CD4-positive, CD25-positive, alpha-beta regulatory T cell (primary cell): ENCODE results near the gene DNAH14. TPM values are rescaled to one million over a fixed set of nuclear protein-coding genes. Genes with fewer than 3 reads are reported as not detected.

ENCODE experiments used
- ATAC-seq, 2 donors: fragments of 150-1000 bp; cut with Tn5 transposase; one replicate each; pipeline ENCODE4 v1.10.0; 2021; ENCODE audit warnings: low read depth in 2 of 2, moderate number of reproducible peaks in 2 of 2, moderate library complexity in 1 of 2
- DNase-seq, 3 donors: peaks; one replicate each; pipeline versions ENCODE4 v3.0.0 to v3.0.0-alpha.2; 2012 to 2022; ENCODE audit warnings: mixed read lengths in 1 of 3
- H3K27ac ChIP-seq: one replicate; pipeline ENCODE4 v1.7.0; 2013; ENCODE audit warnings: mild to moderate bottlenecking, low read length; ENCODE audit not compliant: insufficient read depth, poor library complexity, severe bottlenecking
- H3K27me3 ChIP-seq: one replicate; pipeline ENCODE4 v1.7.0; 2013; ENCODE audit warnings: low read length; ENCODE audit not compliant: control insufficient read depth, insufficient read depth
- H3K36me3 ChIP-seq: one replicate; pipeline ENCODE4 v1.7.0; 2013; ENCODE audit warnings: mild to moderate bottlenecking, low read length, moderate library complexity; ENCODE audit not compliant: control insufficient read depth, insufficient read depth
- H3K4me1 ChIP-seq: 2 replicates; pipeline ENCODE4 v1.7.0; 2013; ENCODE audit warnings: mild to moderate bottlenecking, low read length; ENCODE audit not compliant: insufficient read depth, control insufficient read depth, poor library complexity, severe bottlenecking
- H3K4me3 ChIP-seq: one replicate; pipeline ENCODE4 v1.7.0; 2013; ENCODE audit warnings: low read depth, mild to moderate bottlenecking, low read length, moderate library complexity
- H3K9me3 ChIP-seq, 2 experiments: 1 replicate in 1 of 2; 2 replicates in 1 of 2; pipeline ENCODE4 v1.7.0; 2013; ENCODE audit warnings: low read length in 2 of 2, mild to moderate bottlenecking in 1 of 2, moderate library complexity in 1 of 2; ENCODE audit not compliant: control insufficient read depth in 2 of 2
- H3K27ac Mint-ChIP-seq, 3 donors: one replicate each; pipeline ENCODE4 v1.8.0; 2020 to 2022; ENCODE audit warnings: mild to moderate bottlenecking in 3 of 3, mixed read lengths in 3 of 3, moderate library complexity in 2 of 3
- H3K27me3 Mint-ChIP-seq: one replicate; pipeline ENCODE4 v1.8.0; 2022; ENCODE audit warnings: mild to moderate bottlenecking, mixed read lengths
- H3K36me3 Mint-ChIP-seq: one replicate; pipeline ENCODE4 v1.8.0; 2020; ENCODE audit warnings: mixed read lengths
- H3K4me1 Mint-ChIP-seq, 4 donors: one replicate each; pipeline ENCODE4 v1.8.0; 2020 to 2022; ENCODE audit warnings: mixed read lengths in 4 of 4, mild to moderate bottlenecking in 1 of 4
- H3K4me3 Mint-ChIP-seq, 4 donors: one replicate each; pipeline ENCODE4 v1.8.0; 2020 to 2022; ENCODE audit warnings: mild to moderate bottlenecking in 4 of 4, mixed read lengths in 4 of 4, moderate library complexity in 3 of 4
- H3K9me3 Mint-ChIP-seq, 7 donors: one replicate each; pipeline ENCODE4 v1.8.0; 2020 to 2022; ENCODE audit warnings: mixed read lengths in 7 of 7, mild to moderate bottlenecking in 3 of 7, moderate library complexity in 2 of 7
- polyA plus RNA-seq, 4 donors: library from polyadenylated mRNA; unstranded; fragments of 300-500 nt; fragmentation: Illumina TruSeq; gene quantifications; one replicate each; pipeline ENCODE4 v1.2.3, GENCODE V29; 2021
- total RNA-seq: library from RNA; stranded (reverse); gene quantifications from one replicate; pipeline ENCODE4 v1.2.3, GENCODE V29; 2022

DNAH14 gene
- total and polyA plus RNA-seq, 5 donors from 2014 or later = 0.02 to 0.13 TPM; not detected in 3

- H3K4me3 Mint-ChIP-seq = peak overlapping the region; percentile 92 to 98 (median 96)
- Histone ChIP-seq H3K9me3 (no peaks in the 10 kb centered on the region), H3K27me3 (no peaks in the 10 kb centered on the region), H3K36me3 (peaks cover 14% of the 10 kb centered on the region), H3K4me1 (peaks cover 52% of the 10 kb centered on the region), H3K27ac (peak overlapping the region; percentile 94), H3K4me3 (peak overlapping the region; percentile 93)
- ATAC-seq (no peak), DNase-seq (peak in 2 of 3 donors; percentile 32 to 68)
- peaks cover 41 to 65% (median 57%) of the 10 kb centered on the region in 4 donors for H3K4me1 Mint-ChIP-seq
- H3K27me3 Mint-ChIP-seq = peaks cover 8% of the 10 kb centered on the region
- no peaks in the 10 kb centered on the region for H3K9me3 Mint-ChIP-seq
- peak overlapping the region; percentile 90 to 92 (median 91) for H3K27ac Mint-ChIP-seq
- peaks cover 17% of the 10 kb centered on the region for H3K36me3 Mint-ChIP-seq
Observed at GRCh38 chr1:225426395-225427234, 497.1 kb downstream of the DNAH14 start.

- peak within 1 kb of the TSS; percentile 93 for H3K4me3 ChIP-seq
- Mint-ChIP-seq H3K4me3 (peak within 1 kb of the TSS; percentile 92 to 98 (median 96)), H3K27me3 (peaks cover 8% of the 10 kb centered on the region), H3K9me3 (no peaks in the 10 kb centered on the region), H3K36me3 (peaks cover 10% of the 10 kb centered on the region), H3K27ac (peak within 1 kb of the TSS; percentile 91 to 97 (median 95)), H3K4me1 (peaks cover 34 to 58% (median 51%) of the 10 kb centered on the region in 4 donors)
- H3K27ac ChIP-seq = peak within 1 kb of the TSS; percentile 94
- peak in 2 of 3 donors; percentile 21 to 49 for DNase-seq
- H3K36me3 ChIP-seq = peaks cover 8% of the 10 kb centered on the region
- ATAC-seq = peak in 1 of 2 donors; percentile 3
- no peaks in the 10 kb centered on the region for H3K9me3 ChIP-seq
- no peaks in the 10 kb centered on the region for H3K27me3 ChIP-seq
- peaks cover 52% of the 10 kb centered on the region for H3K4me1 ChIP-seq
Observed at GRCh38 chr1:225427235-225428067, 498.0 kb downstream of the DNAH14 start, which contains the start of gene LBR. Gene LBR, minus strand, starts transcription at chr1:225428038. Its CDS starts 3,963 bp downstream, at chr1:225424075.

DNA sequence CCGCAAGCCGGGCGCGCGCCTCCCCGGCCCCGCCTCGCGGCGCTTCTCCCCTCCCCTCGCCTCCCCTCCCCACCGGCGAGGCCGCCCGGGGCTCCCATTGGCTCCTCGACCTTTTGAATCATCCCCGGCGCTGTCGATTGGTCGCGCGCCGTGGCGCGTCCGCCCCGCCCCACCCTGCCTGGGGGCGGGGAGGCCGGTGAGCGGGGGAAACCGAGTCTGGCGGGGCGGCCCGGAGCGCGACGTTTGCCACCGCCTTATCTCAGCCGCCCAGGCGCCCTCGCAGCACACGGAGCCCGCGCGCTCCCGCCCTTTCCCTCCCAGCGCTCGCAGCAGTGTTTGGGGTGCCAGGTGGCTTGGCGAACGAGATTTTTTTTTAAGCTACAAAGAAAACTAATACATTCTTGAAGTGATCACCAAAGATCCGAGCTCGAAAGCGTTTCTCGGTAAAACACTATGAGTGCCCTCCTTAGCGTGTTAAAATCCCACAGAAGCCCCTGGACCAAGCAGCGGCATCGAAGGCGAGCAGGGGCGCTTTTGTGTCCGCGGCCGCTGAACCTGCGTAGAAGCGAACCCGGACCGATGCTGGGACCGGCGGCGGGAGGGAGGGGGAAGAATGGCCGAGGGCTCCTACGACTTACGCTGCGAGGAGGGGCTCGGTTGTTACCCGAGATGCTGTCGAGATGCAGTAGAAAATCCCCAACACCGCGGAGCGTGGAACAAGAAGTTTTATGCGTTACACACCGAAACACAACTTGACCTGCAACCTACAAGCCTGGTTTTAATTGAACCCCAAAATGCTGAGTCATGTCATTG, 498.8 kb downstream of the DNAH14 start:
- no peaks in the 10 kb centered on the region for H3K9me3 ChIP-seq
- H3K27me3 ChIP-seq = no peaks in the 10 kb centered on the region
- Mint-ChIP-seq H3K27me3 (peaks cover 8% of the 10 kb centered on the region), H3K9me3 (no peaks in the 10 kb centered on the region), H3K4me1 (peaks cover 28 to 49% (median 43%) of the 10 kb centered on the region in 4 donors), H3K4me3 (peak overlapping the region; percentile 92 to 97 (median 96)), H3K36me3 (peaks cover 5% of the 10 kb centered on the region), H3K27ac (peak overlapping the region; percentile 81 to 97 (median 95))
- peak overlapping the region; percentile 85 for H3K4me3 ChIP-seq
- H3K27ac ChIP-seq = peak overlapping the region; percentile 94
- H3K36me3 ChIP-seq = peaks cover 1% of the 10 kb centered on the region
- DNase-seq (peak; percentile 88 to 95 (median 91)), ATAC-seq (peak; percentile 94 to 95)
- H3K4me1 ChIP-seq = peaks cover 45% of the 10 kb centered on the region

- Mint-ChIP-seq H3K9me3 (no peaks in the 10 kb centered on the region), H3K27me3 (peaks cover 8% of the 10 kb centered on the region), H3K4me1 (peaks cover 23 to 42% (median 36%) of the 10 kb centered on the region in 4 donors), H3K4me3 (peak overlapping the region; percentile 92 to 97 (median 96)), H3K27ac (peak overlapping the region; percentile 81 to 97 (median 95)), H3K36me3 (no peaks in the 10 kb centered on the region)
- ATAC-seq (no peak), DNase-seq (no peak)
- H3K27ac ChIP-seq = peak overlapping the region; percentile 94
- peaks cover 38% of the 10 kb centered on the region for H3K4me1 ChIP-seq
- H3K36me3 ChIP-seq = no peaks in the 10 kb centered on the region
- H3K9me3 ChIP-seq = no peaks in the 10 kb centered on the region
- H3K27me3 ChIP-seq = no peaks in the 10 kb centered on the region
- peak overlapping the region; percentile 85 for H3K4me3 ChIP-seq
Observed at GRCh38 chr1:225428881-225429455, 499.5 kb downstream of the DNAH14 start.

GRCh38 chr1:225430301-225430700, 500.8 kb downstream of the DNAH14 start:
- Mint-ChIP-seq H3K36me3 (no peaks in the 10 kb centered on the region), H3K27me3 (peaks cover 14% of the 10 kb centered on the region), H3K4me1 (peaks cover 13 to 29% (median 24%) of the 10 kb centered on the region in 4 donors), H3K9me3 (no peaks in the 10 kb centered on the region), H3K27ac (no peak overlapping the region), H3K4me3 (peak overlapping the region in 2 of 4 donors; percentile 22 to 49)
- ATAC-seq (no peak), DNase-seq (no peak)
- H3K4me1 ChIP-seq = peaks cover 25% of the 10 kb centered on the region
- H3K4me3 ChIP-seq = no peak overlapping the region
- H3K9me3 ChIP-seq = no peaks in the 10 kb centered on the region
- no peaks in the 10 kb centered on the region for H3K36me3 ChIP-seq
- no peak overlapping the region for H3K27ac ChIP-seq
- no peaks in the 10 kb centered on the region for H3K27me3 ChIP-seq

- no peak for DNase-seq
- H3K27ac Mint-ChIP-seq = no peak overlapping the region
Observed at GRCh38 chr1:225431081-225431863, 501.8 kb downstream of the DNAH14 start.

More at GRCh38 chr1:225431081-225431863, 501.8 kb downstream of the DNAH14 start:
- H3K27me3 ChIP-seq = no peaks in the 10 kb centered on the region
- no peaks in the 10 kb centered on the region for H3K36me3 ChIP-seq
- H3K4me3 ChIP-seq = no peak overlapping the region
- Mint-ChIP-seq H3K4me1 (peaks cover 7 to 19% (median 14%) of the 10 kb centered on the region in 4 donors), H3K9me3 (no peaks in the 10 kb centered on the region), H3K4me3 (peak overlapping the region in 2 of 4 donors; percentile 31 to 54), H3K36me3 (no peaks in the 10 kb centered on the region), H3K27me3 (peaks cover 14% of the 10 kb centered on the region)
- H3K4me1 ChIP-seq = peaks cover 15% of the 10 kb centered on the region
- no peaks in the 10 kb centered on the region for H3K9me3 ChIP-seq
- H3K27ac ChIP-seq = no peak overlapping the region
- ATAC-seq = no peak
